Tibial nerve (tissue), 4 donors: ENCODE measurements around the gene BCAS2.

Experiments used
- EP300 ChIP-seq, 2 donors: sonication (generic); formaldehyde crosslinking; IDR thresholded peaks; one replicate each; pipeline ENCODE4 v1.6.1; 2017; ENCODE audit warnings: antibody characterized with exemption in 2 of 2, mild to moderate bottlenecking in 1 of 2
- POLR2A ChIP-seq, 2 donors: fragments of 450-650 bp; IDR thresholded peaks; one replicate each; pipeline ENCODE4 v1.6.1; 2017; ENCODE audit warnings: antibody characterized with exemption in 2 of 2, mild to moderate bottlenecking in 2 of 2, moderate library complexity in 2 of 2
- TF ChIP-seq, protein P1 (sequence below), 5 experiments: fragments of 200-600 bp in 3 of 5; fragments of 450-650 bp in 2 of 5; sonication (generic) in 3 of 5; IDR thresholded peaks; one replicate each; pipeline ENCODE4 v1.5.1; 2016 to 2019; ENCODE audit warnings: antibody characterized with exemption in 5 of 5, mild to moderate bottlenecking in 3 of 5, moderate library complexity in 2 of 5

DNA sequence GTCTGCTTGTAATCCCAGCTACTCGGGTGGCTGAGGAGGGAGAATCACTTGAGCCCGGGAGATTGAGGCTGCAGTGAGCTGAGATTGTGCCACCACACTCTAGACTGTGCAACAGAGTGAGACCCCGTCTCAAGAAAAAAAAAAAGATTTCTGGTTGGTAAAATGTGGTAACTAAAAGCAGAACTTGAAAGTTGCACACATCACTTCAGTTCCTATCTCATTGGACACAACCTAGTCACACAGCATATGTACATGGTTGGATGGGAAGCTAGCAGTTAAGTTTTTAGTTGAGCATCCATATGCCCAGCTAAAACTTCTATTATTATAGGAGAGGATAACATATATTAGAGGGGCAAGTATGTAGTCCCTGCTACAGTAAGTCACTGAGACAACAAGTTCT, 22.1 kb downstream of the BCAS2 start:
- TF ChIP-seq, protein P1, sequence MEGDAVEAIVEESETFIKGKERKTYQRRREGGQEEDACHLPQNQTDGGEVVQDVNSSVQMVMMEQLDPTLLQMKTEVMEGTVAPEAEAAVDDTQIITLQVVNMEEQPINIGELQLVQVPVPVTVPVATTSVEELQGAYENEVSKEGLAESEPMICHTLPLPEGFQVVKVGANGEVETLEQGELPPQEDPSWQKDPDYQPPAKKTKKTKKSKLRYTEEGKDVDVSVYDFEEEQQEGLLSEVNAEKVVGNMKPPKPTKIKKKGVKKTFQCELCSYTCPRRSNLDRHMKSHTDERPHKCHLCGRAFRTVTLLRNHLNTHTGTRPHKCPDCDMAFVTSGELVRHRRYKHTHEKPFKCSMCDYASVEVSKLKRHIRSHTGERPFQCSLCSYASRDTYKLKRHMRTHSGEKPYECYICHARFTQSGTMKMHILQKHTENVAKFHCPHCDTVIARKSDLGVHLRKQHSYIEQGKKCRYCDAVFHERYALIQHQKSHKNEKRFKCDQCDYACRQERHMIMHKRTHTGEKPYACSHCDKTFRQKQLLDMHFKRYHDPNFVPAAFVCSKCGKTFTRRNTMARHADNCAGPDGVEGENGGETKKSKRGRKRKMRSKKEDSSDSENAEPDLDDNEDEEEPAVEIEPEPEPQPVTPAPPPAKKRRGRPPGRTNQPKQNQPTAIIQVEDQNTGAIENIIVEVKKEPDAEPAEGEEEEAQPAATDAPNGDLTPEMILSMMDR (IDR thresholded peaks at IDR 0.05) = no peak
- TF ChIP-seq POLR2A (IDR thresholded peaks at IDR 0.05) (no peak), EP300 (IDR thresholded peaks at IDR 0.05) (no peak)
